Activated naive CD4-positive, alpha-beta T cell treated with anti-CD3 and anti-CD28 coated beads, Interleukin-2, amount 50 U/mL, for 16 hours (primary cell): Measurements from ENCODE around the gene GBP5.
"Not testable (repeated sequence)": the region's sequence is repeated elsewhere in the genome, so short reads cannot be mapped to it uniquely, and the experiment has no call there.

Experiments used
- DNase-seq: peaks from one replicate; pipeline ENCODE4 v3.0.0-alpha.2; 2020

The GBP5 gene, protein sequence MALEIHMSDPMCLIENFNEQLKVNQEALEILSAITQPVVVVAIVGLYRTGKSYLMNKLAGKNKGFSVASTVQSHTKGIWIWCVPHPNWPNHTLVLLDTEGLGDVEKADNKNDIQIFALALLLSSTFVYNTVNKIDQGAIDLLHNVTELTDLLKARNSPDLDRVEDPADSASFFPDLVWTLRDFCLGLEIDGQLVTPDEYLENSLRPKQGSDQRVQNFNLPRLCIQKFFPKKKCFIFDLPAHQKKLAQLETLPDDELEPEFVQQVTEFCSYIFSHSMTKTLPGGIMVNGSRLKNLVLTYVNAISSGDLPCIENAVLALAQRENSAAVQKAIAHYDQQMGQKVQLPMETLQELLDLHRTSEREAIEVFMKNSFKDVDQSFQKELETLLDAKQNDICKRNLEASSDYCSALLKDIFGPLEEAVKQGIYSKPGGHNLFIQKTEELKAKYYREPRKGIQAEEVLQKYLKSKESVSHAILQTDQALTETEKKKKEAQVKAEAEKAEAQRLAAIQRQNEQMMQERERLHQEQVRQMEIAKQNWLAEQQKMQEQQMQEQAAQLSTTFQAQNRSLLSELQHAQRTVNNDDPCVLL

DNA sequence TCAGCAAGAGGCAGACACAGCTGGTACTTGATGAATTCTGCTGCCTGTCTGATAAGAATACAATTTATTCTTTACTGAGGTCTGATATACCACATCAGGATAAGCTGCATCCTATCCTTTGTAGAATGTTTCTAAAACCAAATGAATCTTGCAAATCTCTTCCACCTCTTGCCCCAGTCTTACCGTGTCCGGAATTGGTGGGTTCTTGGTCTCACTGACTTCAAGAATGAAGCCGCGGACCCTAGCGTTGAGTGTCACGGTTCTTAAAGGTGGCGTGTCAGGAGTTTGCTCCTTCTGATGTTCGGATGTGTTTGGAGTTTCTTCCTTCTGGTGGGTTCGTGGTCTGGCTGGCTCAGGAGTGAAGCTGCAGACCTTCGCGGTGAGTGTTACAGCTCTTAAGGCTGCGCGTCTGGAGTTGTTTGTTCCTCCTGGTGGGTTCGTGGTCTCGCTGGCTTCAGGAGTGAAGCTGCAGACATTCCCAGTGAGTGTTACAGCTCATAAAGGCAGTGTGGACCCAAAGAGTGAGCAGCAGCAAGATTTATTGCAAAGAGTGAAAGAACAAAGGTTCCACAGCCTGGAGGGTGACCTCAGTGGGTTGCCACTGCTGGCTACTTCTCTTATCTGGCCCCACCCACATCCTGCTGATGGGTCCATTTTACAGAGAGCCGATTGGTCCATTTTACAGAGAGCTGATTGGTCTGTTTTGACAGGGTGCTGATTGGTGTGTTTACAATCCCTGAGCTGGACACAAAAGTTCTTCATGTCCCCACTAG lies at the start of gene GBP5:
TSS of gene GBP5 (minus strand) at position 592 of the 773 bp plus-strand sequence. CDS start 3,305 bp downstream, outside the sequence.
- peak; percentile 73 for DNase-seq

DNA sequence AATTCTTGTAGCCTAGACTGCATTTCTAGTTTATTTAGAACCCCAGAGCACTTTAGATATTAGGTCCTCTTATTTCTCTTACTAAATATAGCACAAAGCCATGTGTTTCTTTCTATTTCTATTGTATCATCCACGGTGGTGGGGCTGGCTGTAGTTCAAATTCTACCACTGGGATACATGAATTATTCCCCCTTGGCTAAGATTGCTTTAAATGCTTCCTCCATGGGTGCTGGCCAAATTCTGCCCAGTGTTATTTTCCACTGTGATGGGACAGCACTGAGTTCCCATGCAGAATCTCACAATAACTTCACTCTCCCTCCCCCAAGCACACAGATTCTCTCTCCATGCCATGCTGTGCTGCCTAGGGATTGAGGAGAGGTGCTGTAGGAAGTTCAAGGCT lies 49.7 kb upstream of the GBP5 start:
- DNase-seq: no peak

DNA sequence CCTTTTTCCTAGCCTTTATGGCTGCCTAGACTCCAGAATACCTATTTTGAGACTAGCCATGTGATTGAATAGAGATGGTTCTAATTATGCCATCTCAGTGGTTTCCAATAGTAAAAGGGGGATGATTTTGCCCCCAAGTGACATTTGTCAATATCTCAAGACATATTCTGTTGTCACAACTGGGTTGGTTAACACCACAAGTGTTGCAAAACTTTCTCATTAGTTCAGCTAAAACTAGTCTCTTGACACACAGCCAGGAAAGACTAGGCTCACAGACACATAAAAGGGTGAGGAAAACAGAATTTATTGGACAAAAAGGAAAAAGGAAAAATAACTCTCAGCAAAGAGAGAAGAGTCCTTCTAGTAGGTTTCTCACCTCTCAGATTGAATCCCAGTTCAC lies 39.9 kb upstream of the GBP5 start:
- no peak for DNase-seq

DNA sequence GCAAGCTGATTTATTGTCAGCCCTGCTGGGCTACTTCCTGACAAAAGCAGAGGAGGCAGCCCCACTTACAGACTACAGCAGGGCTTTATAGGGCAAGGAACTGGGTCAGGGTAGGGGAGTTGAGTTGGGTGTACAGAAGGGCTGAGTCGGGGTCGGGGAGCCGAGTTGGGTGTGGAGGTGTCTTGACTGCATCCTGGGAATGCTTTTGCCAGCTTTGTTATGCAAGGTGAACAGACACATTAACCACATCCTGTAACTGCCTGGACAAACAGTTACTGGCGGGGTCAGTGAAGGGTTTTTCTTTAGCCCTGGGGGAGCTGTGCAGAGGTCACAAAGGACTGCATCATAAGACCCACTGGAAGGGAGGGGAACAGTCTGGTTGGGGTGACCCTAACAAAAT lies 39.1 kb upstream of the GBP5 start:
- no peak for DNase-seq

DNA sequence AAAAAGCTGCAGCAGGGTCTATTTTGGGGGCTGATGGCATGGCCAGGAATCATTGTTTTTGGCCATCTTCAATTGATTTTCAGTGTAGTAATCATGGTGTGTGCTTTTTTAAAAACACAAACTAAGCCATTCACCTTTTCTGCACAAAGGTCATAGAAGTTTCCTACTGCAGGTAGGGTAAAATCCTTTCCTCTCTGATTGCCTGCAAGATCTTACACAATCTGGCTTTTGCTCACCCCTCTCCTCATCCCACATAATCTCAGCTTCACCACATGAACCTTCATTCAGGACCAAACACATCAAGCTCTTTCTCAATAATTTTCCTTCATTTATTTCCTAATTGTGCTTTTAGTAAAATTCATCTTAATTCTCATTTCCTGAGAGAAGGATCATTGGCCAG lies 38.3 kb upstream of the GBP5 start:
- no peak for DNase-seq

DNA sequence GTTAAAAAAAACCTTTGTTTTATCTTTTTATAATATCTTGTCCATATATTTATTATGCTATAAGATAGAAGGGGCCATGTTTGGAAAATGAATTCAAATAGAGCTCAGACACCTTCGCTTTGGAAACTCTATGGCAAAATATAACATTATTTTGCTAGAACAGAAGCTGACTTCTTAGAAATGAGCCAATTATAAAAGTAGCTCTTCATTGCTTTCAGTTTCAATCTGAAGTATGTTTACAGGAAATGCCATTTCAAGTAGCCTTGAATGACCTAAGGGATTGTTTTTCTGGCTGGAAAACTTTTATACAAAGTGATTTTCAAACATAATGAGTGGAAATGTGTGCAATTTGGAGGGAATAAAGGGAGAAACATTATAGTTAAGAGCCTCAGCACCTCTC lies 37.8 kb upstream of the GBP5 start:
- DNase-seq: no peak

DNA sequence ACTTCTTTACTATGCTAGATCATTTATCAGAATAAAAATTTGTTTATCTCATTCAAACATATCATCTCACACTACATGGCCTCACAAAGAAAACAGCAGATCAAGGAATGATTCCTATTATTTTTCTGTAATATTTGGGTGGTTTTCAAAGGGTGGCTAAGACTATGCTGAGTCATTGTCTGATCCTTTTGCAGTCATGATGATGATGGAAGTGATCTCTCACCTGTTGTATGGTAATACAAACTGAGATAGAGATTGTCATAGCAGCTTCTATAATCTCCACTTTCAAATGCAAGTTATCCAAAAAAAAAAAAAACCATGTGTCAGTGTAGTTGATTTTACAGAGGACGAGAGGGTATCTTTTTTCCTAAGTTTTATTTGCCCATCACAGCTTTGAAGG lies 37.2 kb upstream of the GBP5 start:
- no peak for DNase-seq

DNA sequence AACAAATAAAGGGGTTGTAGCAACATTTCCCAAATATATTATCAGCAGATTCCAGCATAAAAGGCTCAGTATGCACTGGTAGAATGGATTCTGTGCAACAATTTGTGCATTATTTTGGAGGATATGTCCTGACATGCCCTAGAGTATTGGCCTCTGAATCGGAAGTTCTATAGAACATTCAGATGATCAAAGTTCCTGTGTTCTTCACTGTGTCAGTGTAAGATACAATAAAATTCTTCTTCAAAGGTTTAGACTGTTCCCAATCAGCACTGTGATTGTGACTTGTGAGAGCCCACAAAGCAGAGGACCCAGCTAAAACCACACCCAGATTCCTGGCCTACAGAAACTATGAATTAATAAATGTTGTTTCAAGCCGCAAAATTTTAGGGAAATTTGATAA lies 33.6 kb upstream of the GBP5 start:
- DNase-seq: no peak

DNA sequence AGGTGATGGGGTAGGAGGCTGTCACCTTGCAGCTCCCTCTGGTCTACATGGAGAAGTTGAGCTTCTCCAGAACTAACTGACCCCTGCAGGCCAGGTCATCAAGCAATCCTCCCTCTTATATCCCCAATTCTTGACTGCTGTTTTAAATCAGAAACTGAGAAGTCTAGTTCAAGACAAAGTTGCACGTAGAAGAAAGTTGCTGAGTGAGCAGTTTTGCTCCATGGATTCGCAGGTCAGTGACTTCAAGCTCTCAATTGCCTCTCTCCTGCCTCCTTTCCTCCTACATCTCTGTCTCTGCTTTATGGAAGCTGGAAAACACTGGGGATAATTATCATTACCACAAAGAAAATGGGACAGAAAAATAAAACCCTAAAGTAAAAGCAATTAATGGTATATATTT lies 32.8 kb upstream of the GBP5 start:
- DNase-seq: no peak

DNA sequence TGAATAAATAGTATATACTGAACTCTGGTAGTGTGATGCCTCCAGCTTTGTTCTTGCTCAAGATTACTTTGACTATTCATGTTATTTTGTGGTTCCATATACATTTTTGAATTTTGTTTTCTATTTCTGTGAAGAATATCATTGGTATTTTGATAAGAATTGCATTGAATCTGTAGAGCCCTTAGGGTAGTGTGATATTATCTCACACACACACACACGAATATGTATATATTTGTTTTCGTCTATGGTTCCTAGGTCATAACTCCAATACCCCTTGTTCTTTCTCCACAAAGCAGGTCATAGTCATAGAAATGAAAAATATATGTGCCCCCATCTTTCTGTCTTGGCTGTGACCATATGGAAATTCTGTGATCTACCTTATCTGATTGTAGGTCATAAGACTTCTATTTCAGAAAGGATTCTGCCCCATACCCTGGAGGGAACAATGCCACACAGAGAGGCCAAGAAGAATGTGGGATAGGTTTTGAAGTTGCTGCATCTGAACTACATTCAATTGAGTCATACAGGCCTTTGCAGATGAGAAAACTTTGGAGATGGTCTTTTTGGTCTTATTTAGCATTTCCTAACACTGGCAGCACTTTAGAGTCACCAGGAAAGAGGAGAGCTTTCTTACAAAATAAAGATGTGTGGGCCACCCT lies 32.0 kb upstream of the GBP5 start:
- DNase-seq: no peak

DNA sequence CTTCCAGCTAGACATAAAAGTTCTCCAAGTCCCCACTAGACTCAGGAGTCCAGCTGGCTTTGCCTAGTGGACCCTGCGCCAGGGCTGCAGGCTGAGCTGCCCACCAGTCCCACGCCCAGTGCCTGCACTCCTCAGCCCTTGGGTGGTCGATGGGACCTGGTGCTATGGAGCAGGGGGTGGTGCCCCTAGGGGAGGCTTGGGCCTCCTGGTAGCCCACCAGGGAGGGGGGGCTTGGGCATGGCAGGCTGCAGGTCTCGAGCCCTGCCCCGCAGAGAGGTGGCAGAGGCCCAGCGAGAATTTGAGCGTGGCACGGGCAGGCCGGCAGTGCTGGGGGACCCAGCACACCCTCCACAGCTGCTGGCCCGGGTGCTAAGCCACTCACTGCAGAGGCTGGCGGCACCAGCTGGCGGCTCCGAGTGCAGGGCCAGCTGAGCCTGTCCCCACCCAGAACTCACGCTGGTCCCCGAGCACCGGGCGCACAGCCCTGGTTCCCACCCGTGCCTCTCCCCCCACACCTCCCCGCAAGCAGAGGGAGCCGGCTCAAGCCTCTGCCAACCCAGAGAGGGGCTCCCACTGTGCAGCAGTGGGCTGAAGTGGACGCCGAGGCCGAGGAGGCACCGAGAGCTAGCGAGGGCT lies 30.2 kb upstream of the GBP5 start:
- no peak for DNase-seq

DNA sequence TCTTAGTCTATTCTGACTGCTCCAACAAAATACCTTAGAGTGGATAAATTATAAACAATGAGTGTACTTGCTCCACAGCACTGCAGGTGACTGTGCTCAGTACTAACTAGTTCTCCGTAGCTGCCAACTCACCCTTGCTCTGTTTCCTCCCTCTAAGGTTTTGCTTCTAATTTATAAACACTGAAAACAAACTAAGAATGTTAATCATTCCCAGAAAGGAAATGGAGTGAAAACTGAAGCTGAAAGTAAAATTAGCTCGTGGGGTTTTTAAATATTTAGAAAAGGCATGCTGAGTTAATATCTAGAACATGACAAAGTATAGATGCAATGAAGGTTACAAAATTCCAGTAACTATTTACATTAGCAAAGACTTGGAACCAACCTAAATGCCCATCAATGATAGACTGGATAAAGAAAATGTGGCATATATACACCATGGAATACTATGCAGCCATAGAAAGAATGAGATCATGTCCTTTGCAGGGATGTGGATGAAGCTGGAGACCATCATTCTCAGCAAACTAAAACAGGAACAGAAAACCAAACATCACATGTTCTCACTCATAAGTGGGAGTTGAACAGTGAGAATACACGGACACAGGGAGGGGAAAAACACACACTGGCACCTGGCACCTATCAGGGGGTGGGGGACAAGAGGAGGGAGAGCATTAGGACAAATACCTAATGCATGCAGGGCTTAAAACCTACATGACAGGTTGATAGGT lies 27.2 kb upstream of the GBP5 start:
- DNase-seq: peak; percentile 55

DNA sequence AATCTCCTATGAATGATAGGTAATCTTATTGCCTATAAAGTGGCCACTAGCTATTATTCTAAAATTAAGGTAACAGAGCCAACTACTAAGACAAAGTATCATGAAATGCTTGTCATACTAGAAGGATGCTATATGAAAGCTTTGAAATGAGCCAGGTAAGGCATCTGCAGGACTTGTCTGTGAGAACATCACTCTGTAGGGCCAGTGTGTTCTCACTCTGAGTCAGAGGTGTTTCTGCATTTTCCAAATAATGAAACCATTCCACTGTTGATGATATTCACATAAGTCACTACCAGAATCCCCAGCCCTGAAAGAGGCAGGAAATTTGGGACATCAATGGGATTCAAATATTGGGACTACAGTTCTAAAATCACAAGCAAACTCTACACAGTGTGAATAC lies 25.8 kb upstream of the GBP5 start:
- no peak for DNase-seq

DNA sequence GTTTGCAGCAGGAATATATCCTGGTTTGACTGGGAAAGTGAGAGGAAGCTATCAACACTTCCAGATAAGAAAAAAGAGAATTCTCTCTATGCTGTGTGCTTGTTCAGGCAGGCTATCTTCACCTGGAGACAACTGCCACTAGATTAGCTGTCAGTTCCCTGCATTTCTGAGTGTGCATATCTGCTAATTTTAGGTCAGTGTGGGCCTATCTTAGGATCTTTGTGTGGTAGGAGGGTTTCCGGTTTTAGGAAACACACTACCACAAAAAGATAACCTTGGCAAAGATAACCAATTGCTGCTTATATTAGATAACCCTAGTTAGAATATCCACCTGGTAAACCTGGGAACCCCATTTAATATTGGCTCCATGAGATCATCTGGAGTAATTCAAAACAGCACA lies 22.5 kb upstream of the GBP5 start:
- no peak for DNase-seq

DNA sequence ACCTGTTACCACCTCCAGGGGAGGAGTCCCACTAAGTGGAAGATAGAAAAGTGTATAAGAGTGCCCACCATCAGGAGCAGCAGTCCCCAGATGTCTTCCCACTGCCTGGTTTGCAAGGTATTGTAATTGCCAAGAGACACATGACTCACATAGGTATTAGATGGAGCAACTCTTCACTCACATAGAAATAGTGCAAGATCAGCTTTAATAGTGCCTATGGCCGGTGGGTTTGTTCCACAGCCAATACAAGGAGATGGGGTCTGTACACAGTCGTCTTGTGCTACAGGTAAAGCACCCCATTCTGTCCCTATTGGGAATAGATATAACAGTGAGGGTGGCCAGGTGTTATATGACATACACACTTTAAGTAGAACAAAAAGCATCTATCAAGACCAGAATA lies 18.6 kb upstream of the GBP5 start:
- no peak for DNase-seq

DNA sequence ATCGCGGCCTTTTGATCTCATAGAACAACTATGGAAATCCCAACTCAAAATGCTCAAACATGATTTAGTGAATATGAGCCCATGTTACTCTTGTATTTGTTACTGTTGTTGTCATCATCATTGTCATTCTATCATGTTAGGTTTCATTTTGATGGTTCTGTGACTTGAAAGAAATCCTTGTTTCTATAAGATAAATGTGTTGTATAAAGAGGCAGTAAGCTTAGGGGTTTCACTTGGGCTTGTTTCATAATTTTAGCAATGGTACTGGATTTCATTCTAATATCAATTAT lies 15.3 kb upstream of the GBP5 start:
- no peak for DNase-seq

DNA sequence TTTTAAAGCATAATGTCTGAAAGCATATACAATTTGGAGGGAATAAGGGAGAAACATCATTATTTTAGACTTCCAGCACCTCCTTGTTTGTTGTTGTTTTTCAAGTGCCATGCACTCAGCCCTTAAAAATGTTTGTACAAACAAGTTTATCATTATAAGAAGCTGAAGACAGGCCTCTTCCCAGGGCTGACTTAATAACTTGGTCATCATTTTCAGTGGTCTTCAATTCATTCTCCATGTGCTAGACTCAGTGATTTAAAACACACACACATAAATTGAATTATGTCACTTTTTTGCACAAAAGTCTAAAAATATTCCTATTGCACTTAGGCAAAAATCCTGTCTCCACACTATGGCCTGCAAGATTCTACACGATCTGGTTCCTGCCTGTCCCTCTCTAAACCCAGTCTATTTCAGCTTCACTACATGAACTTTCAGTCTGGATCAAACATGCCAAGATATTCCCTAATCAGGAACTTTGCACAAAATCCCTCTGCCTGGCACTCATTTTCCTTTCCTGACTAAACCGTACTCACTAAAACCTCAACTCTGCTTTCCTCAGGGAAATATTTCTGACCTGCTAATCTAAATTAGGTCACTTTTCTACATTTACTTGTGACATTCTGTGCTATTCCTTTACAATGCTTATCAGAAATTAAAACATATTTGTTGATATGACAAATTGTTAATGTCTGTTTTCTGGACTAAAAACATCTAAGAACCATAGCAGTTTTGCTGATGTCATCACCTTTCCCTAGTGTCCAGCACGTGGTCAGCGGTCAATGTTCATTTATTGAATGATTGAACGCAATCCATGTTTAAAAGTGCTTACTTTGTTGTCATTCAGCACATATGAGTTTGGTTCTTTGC lies 14.8 kb upstream of the GBP5 start:
- DNase-seq: no peak

DNA sequence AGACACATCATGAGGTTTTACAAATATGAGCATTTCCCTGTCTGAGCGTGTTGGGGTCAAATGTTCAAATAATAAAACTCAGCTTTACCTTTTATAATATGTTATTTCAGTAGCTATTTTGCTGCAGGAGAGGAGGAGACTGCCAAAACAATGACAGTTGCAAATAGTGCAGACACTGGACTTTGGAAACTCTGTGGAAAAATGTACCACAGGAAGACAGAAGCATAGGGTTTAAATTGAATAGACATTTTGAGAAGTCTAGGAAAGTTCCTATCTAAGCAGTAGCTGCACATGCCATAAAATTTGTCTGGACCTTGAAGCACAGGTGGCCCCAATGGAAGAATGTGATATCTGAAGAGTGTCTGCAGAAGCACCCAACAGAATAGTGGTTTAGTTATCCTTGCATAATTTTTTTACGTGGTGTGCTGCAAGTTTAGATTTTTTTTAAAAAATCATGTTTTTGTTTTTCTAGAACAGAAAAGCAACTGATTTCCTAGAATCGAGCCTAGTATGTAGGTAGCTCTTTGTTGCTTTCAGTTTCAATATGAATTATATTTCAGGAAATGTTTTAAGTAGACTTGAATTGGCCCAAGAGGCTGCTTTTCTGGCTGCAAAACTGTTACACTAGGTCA lies 14.0 kb upstream of the GBP5 start:
- no peak for DNase-seq

DNA sequence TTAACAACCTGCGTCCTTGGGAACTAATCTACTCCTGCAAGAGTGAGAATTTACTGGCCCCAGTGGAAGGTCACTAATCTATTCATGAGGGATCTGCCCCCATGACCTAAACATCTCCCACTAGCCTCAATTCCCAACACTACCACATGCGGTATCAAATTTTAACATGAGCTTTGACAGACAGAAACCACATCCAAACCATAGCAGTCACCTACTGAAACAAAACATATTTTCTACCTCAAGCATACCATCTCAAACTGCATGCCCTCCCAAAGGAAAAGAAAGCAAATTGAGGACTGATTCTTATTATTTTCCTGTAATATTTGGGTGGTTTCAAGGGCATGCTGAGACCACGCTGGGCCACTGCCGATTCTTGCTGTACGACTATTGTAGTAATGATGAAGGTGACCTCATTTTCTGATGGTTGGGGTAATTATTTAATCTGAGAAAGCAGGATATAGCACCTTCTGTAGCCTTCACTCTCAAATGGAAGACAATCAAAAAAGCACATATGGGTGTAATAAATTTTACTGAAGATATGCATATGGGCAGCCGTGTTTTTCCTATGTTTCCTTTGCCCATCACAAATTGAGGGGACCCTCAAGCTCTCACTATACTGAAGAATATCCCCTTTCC lies 13.2 kb upstream of the GBP5 start:
- DNase-seq: no peak

DNA sequence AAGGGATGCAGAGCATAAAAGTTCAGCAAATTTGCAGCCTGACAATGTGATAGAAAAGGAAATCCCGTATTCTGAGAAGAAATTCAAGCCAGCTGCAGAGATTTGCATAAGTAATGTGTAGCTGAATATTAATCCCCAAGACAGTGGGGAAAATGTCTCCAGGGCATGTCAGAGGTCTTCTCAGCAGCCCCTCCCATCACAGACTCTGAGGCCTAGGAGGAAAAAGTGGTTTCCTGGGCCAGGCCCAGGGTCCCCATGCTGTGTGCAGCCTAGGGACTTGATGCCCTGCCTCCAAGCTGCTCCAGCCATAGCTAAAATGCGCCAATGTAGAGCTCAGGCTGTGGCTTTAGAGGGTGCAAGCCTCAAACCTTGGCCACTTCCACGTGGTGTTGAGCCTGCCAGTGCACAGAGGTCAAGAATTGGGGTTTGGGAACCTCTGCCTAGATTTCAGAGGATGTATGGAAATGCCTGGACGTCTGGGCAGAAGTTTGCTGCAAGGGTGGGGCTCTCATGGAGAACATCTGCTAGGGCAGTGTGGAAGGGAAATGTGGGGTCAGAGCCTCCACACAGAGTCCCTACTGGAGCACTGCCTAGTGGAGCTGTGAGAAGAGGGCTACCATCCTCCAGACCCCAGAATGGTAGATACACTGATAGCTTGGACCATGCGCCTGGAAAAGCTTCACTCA lies 11.6 kb upstream of the GBP5 start:
- DNase-seq: not testable (repeated sequence)
